ENCODE results near the gene RFC5. TPM values are rescaled to one million over a fixed set of nuclear protein-coding genes. Genes with fewer than 3 reads are reported as not detected.

Gene RFC5
- total RNA-seq, 1 donor from 2014 or later, result 22.8 TPM

- Mint-ChIP-seq H3K27ac (no peak overlapping the region), H3K9me3 (no peaks in the 10 kb centered on the region), H3K4me3 (no peak overlapping the region), H3K4me1 (peaks cover 10% of the 10 kb centered on the region), H3K36me3 (peaks cover 7% of the 10 kb centered on the region), H3K27me3 (ENCODE audit: low read depth) (no peaks in the 10 kb centered on the region)
- no peak for DNase-seq (ENCODE audit: low spot score in 2 of 2, unreplicated experiment in 2 of 2)
- TF ChIP-seq CTCF (IDR thresholded peaks at IDR 0.05; ENCODE audit: unreplicated experiment), result no peak
Measured at GRCh38 chr12:118055865-118056773, 39.6 kb downstream of the RFC5 start.

- Mint-ChIP-seq H3K4me1 (peaks cover 16% of the 10 kb centered on the region), H3K27ac (no peak overlapping the region), H3K27me3 (ENCODE audit: low read depth) (no peaks in the 10 kb centered on the region), H3K9me3 (no peaks in the 10 kb centered on the region), H3K4me3 (no peak overlapping the region), H3K36me3 (no peaks in the 10 kb centered on the region)
- TF ChIP-seq CTCF (IDR thresholded peaks at IDR 0.05; ENCODE audit: unreplicated experiment), result no peak
- DNase-seq (ENCODE audit: low spot score in 2 of 2, unreplicated experiment in 2 of 2), result no peak
Measured at GRCh38 chr12:118058227-118058626, 41.7 kb downstream of the RFC5 start.

- no peak for TF ChIP-seq CTCF (IDR thresholded peaks at IDR 0.05; ENCODE audit: unreplicated experiment)
- Mint-ChIP-seq H3K4me3 (no peak overlapping the region), H3K27me3 (ENCODE audit: low read depth) (no peaks in the 10 kb centered on the region), H3K4me1 (peaks cover 22% of the 10 kb centered on the region), H3K9me3 (no peaks in the 10 kb centered on the region), H3K27ac (no peak overlapping the region), H3K36me3 (no peaks in the 10 kb centered on the region)
- no peak for DNase-seq (ENCODE audit: low spot score in 2 of 2, unreplicated experiment in 2 of 2)
Measured at GRCh38 chr12:118058881-118059280, 42.4 kb downstream of the RFC5 start.

- H3K4me1 Mint-ChIP-seq, result peaks cover 28% of the 10 kb centered on the region
- peak overlapping the region; percentile 91 for H3K27ac Mint-ChIP-seq
- TF ChIP-seq CTCF (IDR thresholded peaks at IDR 0.05; ENCODE audit: unreplicated experiment), result no peak
- DNase-seq (ENCODE audit: low spot score in 2 of 2, unreplicated experiment in 2 of 2), result no peak
- H3K9me3 Mint-ChIP-seq, result no peaks in the 10 kb centered on the region
- H3K27me3 Mint-ChIP-seq (ENCODE audit: low read depth), result no peaks in the 10 kb centered on the region
- peak overlapping the region; percentile 81 for H3K4me3 Mint-ChIP-seq
- H3K36me3 Mint-ChIP-seq, result no peaks in the 10 kb centered on the region
Measured at GRCh38 chr12:118059341-118060191, 43.1 kb downstream of the RFC5 start.

- peak in 1 of 2 experiments; percentile 56 for DNase-seq (ENCODE audit: low spot score in 2 of 2, unreplicated experiment in 2 of 2)
- Mint-ChIP-seq H3K4me3 (peak overlapping the region; percentile 81), H3K27ac (peak overlapping the region; percentile 91), H3K27me3 (ENCODE audit: low read depth) (no peaks in the 10 kb centered on the region), H3K9me3 (no peaks in the 10 kb centered on the region), H3K4me1 (peaks cover 28% of the 10 kb centered on the region), H3K36me3 (no peaks in the 10 kb centered on the region)
- no peak for TF ChIP-seq CTCF (IDR thresholded peaks at IDR 0.05; ENCODE audit: unreplicated experiment)
Measured at GRCh38 chr12:118060301-118061010, 44.0 kb downstream of the RFC5 start.

Measured in mesothelial cell of epicardium (in vitro differentiated cells).